K562 (cell line): ENCODE results near the gene SPHK2. TPM values are rescaled to one million over a fixed set of nuclear protein-coding genes. Genes with fewer than 3 reads are reported as not detected.

Source experiments
- ATF4 ChIP-seq: fragments of 450-650 bp; formaldehyde crosslinking; IDR thresholded peaks from 2 replicates; pipeline ENCODE4 v1.4.0; 2022; ENCODE audit warnings: mild to moderate bottlenecking, moderate library complexity
- C11orf30 ChIP-seq: fragments of 450-650 bp; IDR thresholded peaks from 2 replicates; pipeline ENCODE4 v1.6.1; 2016; ENCODE audit warnings: low read depth, mild to moderate bottlenecking
- CHAMP1 ChIP-seq: fragments of 450-650 bp; IDR thresholded peaks from 2 replicates; pipeline ENCODE4 v1.6.1; 2016; ENCODE audit warnings: mild to moderate bottlenecking
- PYGO2 ChIP-seq: fragments of 450-650 bp; IDR thresholded peaks from 2 replicates; pipeline ENCODE4 v1.6.1; 2016; ENCODE audit warnings: mild to moderate bottlenecking, missing genetic modification characterization, moderate library complexity, missing compliant biosample characterization
- SMARCC2 ChIP-seq: fragments of 450-650 bp; IDR thresholded peaks from 2 replicates; pipeline ENCODE4 v1.6.1; 2017; ENCODE audit warnings: antibody characterized with exemption, moderate library complexity, mild to moderate bottlenecking, low read depth
- STAT5B ChIP-seq: fragments of 250-450 bp; sonication (Bioruptor Pico); IDR thresholded peaks from 2 replicates; pipeline ENCODE4 v1.8.0; 2021; ENCODE audit warnings: mild to moderate bottlenecking, inconsistent platforms
- YY1 ChIP-seq, 3 experiments: IDR thresholded peaks; 2 replicates each; pipeline ENCODE4 v1.6.1; 2011; ENCODE audit warnings: low read length in 2 of 3, mild to moderate bottlenecking in 2 of 3, moderate library complexity in 2 of 3, borderline replicate concordance in 1 of 3, control low read depth in 1 of 3, low read depth in 1 of 3; ENCODE audit not compliant: insufficient read depth in 3 of 3, insufficient replicate concordance in 2 of 3, control insufficient read depth in 1 of 3, insufficient read length in 1 of 3; ENCODE audit errors: extremely low read depth in 1 of 3
- polyA plus RNA-seq, 8 experiments: library from polyadenylated mRNA; depleted of rRNA in 4 of 8; stranded (reverse) in 5 of 8; unstranded in 3 of 8; fragments of >200 nt; fragmentation: Nextera tagmentation in 2 of 8; fragmentation: Illumina TruSeq in 1 of 8; extraction: Ambion mirVana in 2 of 8; extraction: Trizol in 1 of 8; gene quantifications; 2 replicates each; pipeline versions ENCODE4 v1.2.1 to v1.2.3, GENCODE V29; 2011 to 2014; ENCODE audit warnings: inconsistent platforms in 1 of 8, missing spikeins in 1 of 8
- total RNA-seq, 7 experiments: library from RNA; depleted of rRNA in 6 of 7; stranded (reverse); fragments of >200 nt in 6 of 7; fragmentation: Illumina TruSeq in 2 of 7; extraction: Trizol in 2 of 7; gene quantifications; 2 replicates each; pipeline versions ENCODE4 v1.2.1 to v1.2.3, GENCODE V29; 2011 to 2021; ENCODE audit warnings: low replicate concordance in 1 of 7
- TF ChIP-seq, protein P1 (sequence below): fragments of 250-450 bp; sonication (Bioruptor Pico); IDR thresholded peaks from 2 replicates; pipeline ENCODE4 v1.5.0; 2022; ENCODE audit warnings: mild to moderate bottlenecking
- TF ChIP-seq, protein P2 (sequence below), 2 experiments: fragments of 150-350 bp in 1 of 2; IDR thresholded peaks; 2 replicates each; pipeline ENCODE4 v1.6.1; 2012 to 2016; ENCODE audit warnings: low read depth in 2 of 2, low read length in 2 of 2, mild to moderate bottlenecking in 1 of 2, moderate library complexity in 1 of 2
- TF ChIP-seq, protein P3 (sequence below): sonication (generic); formaldehyde crosslinking; IDR thresholded peaks from 2 replicates; pipeline ENCODE4 v1.8.1; 2023; ENCODE audit warnings: missing genetic modification reagents, mild to moderate bottlenecking, borderline replicate concordance

SPHK2 gene
- total and polyA plus RNA-seq, 9 of the 15 experiments (the other 6 are each of a cell fraction or from before 2014, with no cell fraction given), result 0.10 to 15.2 (median 2.9) TPM

- TF ChIP-seq, protein P1, sequence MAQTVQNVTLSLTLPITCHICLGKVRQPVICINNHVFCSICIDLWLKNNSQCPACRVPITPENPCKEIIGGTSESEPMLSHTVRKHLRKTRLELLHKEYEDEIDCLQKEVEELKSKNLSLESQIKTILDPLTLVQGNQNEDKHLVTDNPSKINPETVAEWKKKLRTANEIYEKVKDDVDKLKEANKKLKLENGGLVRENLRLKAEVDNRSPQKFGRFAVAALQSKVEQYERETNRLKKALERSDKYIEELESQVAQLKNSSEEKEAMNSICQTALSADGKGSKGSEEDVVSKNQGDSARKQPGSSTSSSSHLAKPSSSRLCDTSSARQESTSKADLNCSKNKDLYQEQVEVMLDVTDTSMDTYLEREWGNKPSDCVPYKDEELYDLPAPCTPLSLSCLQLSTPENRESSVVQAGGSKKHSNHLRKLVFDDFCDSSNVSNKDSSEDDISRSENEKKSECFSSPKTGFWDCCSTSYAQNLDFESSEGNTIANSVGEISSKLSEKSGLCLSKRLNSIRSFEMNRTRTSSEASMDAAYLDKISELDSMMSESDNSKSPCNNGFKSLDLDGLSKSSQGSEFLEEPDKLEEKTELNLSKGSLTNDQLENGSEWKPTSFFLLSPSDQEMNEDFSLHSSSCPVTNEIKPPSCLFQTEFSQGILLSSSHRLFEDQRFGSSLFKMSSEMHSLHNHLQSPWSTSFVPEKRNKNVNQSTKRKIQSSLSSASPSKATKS (CRISPR knock-in tag), result no peak
- no peak for TF ChIP-seq C11orf30
- no peak for TF ChIP-seq STAT5B (CRISPR knock-in tag)
- TF ChIP-seq SMARCC2, result no peak
- TF ChIP-seq YY1 (IDR thresholded peaks at IDR 0.05; ENCODE audit: borderline replicate concordance in 1 of 3, control insufficient read depth in 1 of 3, extremely low read depth in 1 of 3, insufficient read depth in 3 of 3, insufficient read length in 1 of 3, insufficient replicate concordance in 2 of 3, low read depth in 1 of 3, low read length in 2 of 3), result no peak
- TF ChIP-seq, protein P2, sequence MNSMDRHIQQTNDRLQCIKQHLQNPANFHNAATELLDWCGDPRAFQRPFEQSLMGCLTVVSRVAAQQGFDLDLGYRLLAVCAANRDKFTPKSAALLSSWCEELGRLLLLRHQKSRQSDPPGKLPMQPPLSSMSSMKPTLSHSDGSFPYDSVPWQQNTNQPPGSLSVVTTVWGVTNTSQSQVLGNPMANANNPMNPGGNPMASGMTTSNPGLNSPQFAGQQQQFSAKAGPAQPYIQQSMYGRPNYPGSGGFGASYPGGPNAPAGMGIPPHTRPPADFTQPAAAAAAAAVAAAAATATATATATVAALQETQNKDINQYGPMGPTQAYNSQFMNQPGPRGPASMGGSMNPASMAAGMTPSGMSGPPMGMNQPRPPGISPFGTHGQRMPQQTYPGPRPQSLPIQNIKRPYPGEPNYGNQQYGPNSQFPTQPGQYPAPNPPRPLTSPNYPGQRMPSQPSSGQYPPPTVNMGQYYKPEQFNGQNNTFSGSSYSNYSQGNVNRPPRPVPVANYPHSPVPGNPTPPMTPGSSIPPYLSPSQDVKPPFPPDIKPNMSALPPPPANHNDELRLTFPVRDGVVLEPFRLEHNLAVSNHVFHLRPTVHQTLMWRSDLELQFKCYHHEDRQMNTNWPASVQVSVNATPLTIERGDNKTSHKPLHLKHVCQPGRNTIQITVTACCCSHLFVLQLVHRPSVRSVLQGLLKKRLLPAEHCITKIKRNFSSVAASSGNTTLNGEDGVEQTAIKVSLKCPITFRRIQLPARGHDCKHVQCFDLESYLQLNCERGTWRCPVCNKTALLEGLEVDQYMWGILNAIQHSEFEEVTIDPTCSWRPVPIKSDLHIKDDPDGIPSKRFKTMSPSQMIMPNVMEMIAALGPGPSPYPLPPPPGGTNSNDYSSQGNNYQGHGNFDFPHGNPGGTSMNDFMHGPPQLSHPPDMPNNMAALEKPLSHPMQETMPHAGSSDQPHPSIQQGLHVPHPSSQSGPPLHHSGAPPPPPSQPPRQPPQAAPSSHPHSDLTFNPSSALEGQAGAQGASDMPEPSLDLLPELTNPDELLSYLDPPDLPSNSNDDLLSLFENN (IDR thresholded peaks at IDR 0.05; ENCODE audit: low read depth in 2 of 2, low read length in 2 of 2), result no peak
- no peak for TF ChIP-seq CHAMP1
- TF ChIP-seq ATF4 (CRISPR knock-in tag), result no peak
- TF ChIP-seq PYGO2, result no peak
- TF ChIP-seq, protein P3, sequence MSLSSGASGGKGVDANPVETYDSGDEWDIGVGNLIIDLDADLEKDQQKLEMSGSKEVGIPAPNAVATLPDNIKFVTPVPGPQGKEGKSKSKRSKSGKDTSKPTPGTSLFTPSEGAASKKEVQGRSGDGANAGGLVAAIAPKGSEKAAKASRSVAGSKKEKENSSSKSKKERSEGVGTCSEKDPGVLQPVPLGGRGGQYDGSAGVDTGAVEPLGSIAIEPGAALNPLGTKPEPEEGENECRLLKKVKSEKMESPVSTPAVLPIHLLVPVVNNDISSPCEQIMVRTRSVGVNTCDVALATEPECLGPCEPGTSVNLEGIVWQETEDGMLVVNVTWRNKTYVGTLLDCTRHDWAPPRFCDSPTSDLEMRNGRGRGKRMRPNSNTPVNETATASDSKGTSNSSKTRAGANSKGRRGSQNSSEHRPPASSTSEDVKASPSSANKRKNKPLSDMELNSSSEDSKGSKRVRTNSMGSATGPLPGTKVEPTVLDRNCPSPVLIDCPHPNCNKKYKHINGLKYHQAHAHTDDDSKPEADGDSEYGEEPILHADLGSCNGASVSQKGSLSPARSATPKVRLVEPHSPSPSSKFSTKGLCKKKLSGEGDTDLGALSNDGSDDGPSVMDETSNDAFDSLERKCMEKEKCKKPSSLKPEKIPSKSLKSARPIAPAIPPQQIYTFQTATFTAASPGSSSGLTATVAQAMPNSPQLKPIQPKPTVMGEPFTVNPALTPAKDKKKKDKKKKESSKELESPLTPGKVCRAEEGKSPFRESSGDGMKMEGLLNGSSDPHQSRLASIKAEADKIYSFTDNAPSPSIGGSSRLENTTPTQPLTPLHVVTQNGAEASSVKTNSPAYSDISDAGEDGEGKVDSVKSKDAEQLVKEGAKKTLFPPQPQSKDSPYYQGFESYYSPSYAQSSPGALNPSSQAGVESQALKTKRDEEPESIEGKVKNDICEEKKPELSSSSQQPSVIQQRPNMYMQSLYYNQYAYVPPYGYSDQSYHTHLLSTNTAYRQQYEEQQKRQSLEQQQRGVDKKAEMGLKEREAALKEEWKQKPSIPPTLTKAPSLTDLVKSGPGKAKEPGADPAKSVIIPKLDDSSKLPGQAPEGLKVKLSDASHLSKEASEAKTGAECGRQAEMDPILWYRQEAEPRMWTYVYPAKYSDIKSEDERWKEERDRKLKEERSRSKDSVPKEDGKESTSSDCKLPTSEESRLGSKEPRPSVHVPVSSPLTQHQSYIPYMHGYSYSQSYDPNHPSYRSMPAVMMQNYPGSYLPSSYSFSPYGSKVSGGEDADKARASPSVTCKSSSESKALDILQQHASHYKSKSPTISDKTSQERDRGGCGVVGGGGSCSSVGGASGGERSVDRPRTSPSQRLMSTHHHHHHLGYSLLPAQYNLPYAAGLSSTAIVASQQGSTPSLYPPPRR, result no peak
These were observed 14.1 kb downstream of the SPHK2 start (continued) for GRCh38 chr19:48633148-48634035.
